8988T (cell line): Measurements from ENCODE around the gene ASB2.

Source experiments
- DNase-seq: peaks from one replicate; pipeline ENCODE4 v3.0.0; 2011

The ASB2 gene

GRCh38 chr14:93898081-93898611 lies 78.2 kb downstream of the ASB2 start:
- DNase-seq = no peak

DNA sequence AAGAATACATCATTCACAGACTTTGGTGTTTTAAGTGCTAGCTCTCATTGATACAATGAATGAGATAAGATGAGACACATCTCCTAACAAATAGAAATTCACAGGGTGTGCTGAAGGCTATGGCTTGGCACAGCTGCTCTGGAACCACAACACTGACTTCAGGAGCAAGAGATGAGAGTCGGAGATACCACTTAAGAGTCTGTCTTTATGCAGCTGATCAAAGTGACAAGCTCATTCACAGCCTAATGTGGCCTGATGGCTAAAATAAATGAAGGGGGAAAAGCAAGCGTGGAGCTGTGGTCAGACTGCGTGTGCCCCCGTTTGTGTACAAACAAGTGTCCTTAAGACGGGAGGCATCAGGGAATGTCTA lies 78.9 kb downstream of the ASB2 start:
- DNase-seq = no peak

GRCh38 chr14:93895023-93895604 lies 81.3 kb downstream of the ASB2 start:
- no peak for DNase-seq

GRCh38 chr14:93893661-93894261 lies 82.6 kb downstream of the ASB2 start:
- DNase-seq = no peak

- DNase-seq = peak; percentile 57
Measured at GRCh38 chr14:93892923-93893558, 83.3 kb downstream of the ASB2 start.

- DNase-seq = no peak
Measured at GRCh38 chr14:93892505-93892839, 83.9 kb downstream of the ASB2 start.

DNA sequence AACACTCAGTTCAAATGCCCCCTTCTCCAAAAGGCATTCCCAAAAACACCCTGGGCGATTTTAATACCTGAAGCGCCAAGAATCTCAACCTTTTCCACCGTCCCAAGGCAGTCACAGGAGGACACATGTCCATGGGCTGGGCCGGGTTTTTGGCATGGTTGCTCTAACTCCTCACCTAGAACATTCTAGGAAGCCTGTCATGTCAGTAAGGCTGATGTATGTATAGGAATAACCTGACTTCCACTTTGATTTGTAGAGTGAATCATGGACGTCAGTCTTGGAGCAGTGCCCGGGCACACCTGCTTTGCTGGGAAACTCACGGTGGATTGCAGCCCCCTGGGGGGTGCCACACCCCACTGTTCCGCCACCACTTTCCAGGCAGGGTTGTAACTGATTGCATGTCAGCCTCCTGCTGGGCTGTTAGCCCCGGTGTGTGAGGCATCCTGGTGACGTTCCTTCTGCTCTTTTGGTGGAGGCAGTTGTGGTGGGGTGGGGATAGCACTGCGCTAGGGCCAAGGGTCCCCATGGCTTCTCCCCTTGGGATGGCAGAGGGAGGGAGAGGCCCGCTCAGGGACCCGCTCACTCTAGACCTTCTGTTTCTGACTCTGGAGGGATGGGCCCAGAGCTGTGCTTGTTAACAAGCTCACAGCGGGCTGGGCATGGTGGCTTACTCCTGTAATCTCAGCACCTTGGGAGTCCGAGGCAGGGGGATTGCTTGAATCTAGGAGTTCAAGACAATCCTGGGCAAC lies 84.4 kb downstream of the ASB2 start:
- DNase-seq = no peak

GRCh38 chr14:93889739-93890483 lies 86.5 kb downstream of the ASB2 start:
- DNase-seq = no peak

DNA sequence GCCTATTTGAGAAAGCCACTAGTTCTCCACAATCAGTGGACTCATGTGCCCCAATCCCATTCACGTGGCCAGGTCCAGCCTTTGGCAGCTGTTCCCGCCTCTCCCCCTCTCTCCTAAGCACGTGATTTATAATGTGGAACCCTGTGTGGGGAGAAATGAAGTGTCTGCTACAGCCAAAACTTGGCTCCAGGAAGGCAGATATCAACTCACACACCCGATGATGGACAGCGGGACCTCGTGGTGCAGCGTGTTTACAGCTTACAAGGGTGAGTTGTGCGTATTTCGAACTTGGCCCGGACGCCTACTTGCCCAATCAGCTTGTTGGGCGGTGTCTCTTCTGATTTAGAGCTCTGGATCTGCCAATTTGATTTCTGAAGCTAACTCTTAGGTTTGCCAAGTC lies 87.4 kb downstream of the ASB2 start:
- DNase-seq = no peak

- DNase-seq = no peak
Measured at GRCh38 chr14:93884950-93885349, 91.4 kb downstream of the ASB2 start.
